Liver (tissue), 9 donors: Measurements from ENCODE around the gene FAM120C. TPM values are rescaled to one million over a fixed set of nuclear protein-coding genes. Genes with fewer than 3 reads are reported as not detected.

Source experiments
- DNase-seq: peaks from one replicate; pipeline ENCODE4 v3.0.0-alpha.2; 2017; ENCODE audit warnings: low spot score
- H3K27ac ChIP-seq, 2 donors: one replicate each; pipeline ENCODE4 v1.7.0; 2013; ENCODE audit warnings: inconsistent platforms in 2 of 2, low read length in 2 of 2, control low read depth in 1 of 2, low read depth in 1 of 2, mild to moderate bottlenecking in 1 of 2
- H3K27me3 ChIP-seq, 4 donors: one replicate each; pipeline versions ENCODE4 v1.6.1 to v1.7.0; 2013; ENCODE audit warnings: low read length in 3 of 4, inconsistent platforms in 1 of 4, mild to moderate bottlenecking in 1 of 4, moderate library complexity in 1 of 4; ENCODE audit not compliant: control insufficient read depth in 4 of 4, insufficient read depth in 4 of 4
- H3K36me3 ChIP-seq, 4 donors: one replicate each; pipeline versions ENCODE4 v1.6.1 to v1.7.0; 2013; ENCODE audit warnings: low read length in 3 of 4, mild to moderate bottlenecking in 3 of 4, low read depth in 1 of 4, moderate library complexity in 1 of 4; ENCODE audit not compliant: control insufficient read depth in 4 of 4, insufficient read depth in 3 of 4
- H3K4me1 ChIP-seq, 4 donors: one replicate each; pipeline versions ENCODE4 v1.6.1 to v1.7.0; 2013; ENCODE audit warnings: low read length in 3 of 4, mild to moderate bottlenecking in 3 of 4, moderate library complexity in 1 of 4; ENCODE audit not compliant: control insufficient read depth in 4 of 4, insufficient read depth in 4 of 4
- H3K4me3 ChIP-seq, 3 donors: one replicate each; pipeline versions ENCODE4 v1.6.1 to v1.7.0; 2013; ENCODE audit warnings: low read length in 3 of 3, control low read depth in 1 of 3, low read depth in 1 of 3, mild to moderate bottlenecking in 1 of 3
- H3K9ac ChIP-seq, 2 donors: one replicate each; pipeline ENCODE4 v1.7.0; 2013; ENCODE audit warnings: low read length in 2 of 2, mild to moderate bottlenecking in 2 of 2, moderate library complexity in 2 of 2, control low read depth in 1 of 2, low read depth in 1 of 2
- H3K9me3 ChIP-seq, 4 donors: one replicate each; pipeline versions ENCODE4 v1.6.1 to v1.7.0; 2013; ENCODE audit warnings: low read length in 3 of 4; ENCODE audit not compliant: control insufficient read depth in 4 of 4
- EGR1 ChIP-seq, 2 donors: IDR thresholded peaks; 2 replicates each; pipeline ENCODE4 v1.6.1; 2016 to 2018; ENCODE audit warnings: antibody characterized with exemption in 2 of 2, low read depth in 2 of 2
- FOXA1 ChIP-seq: IDR thresholded peaks from 2 replicates; pipeline ENCODE4 v1.6.1; 2016; ENCODE audit warnings: antibody characterized with exemption
- FOXA2 ChIP-seq: IDR thresholded peaks from 2 replicates; pipeline ENCODE4 v1.6.1; 2016; ENCODE audit warnings: antibody characterized with exemption
- GABPA ChIP-seq, 2 donors: IDR thresholded peaks in 1 of 2; conservative IDR thresholded peaks in 1 of 2; 2 replicates each; pipeline ENCODE4 v1.6.1; 2016; ENCODE audit warnings: antibody characterized with exemption in 2 of 2, mild to moderate bottlenecking in 1 of 2, moderate library complexity in 1 of 2
- HNF4A ChIP-seq, 2 donors: conservative IDR thresholded peaks; 2 replicates each; pipeline ENCODE4 v1.6.1; 2016; ENCODE audit warnings: antibody characterized with exemption in 2 of 2, mild to moderate bottlenecking in 2 of 2
- HNF4G ChIP-seq: IDR thresholded peaks from 2 replicates; pipeline ENCODE4 v1.6.1; 2016; ENCODE audit warnings: antibody characterized with exemption
- JUND ChIP-seq, 2 donors: IDR thresholded peaks; 2 replicates each; pipeline ENCODE4 v1.6.1; 2016; ENCODE audit warnings: antibody characterized with exemption in 2 of 2
- NR2F2 ChIP-seq: IDR thresholded peaks from 2 replicates; pipeline ENCODE4 v1.6.1; 2016; ENCODE audit warnings: antibody characterized with exemption
- RAD21 ChIP-seq, 2 donors: IDR thresholded peaks; 2 replicates each; pipeline ENCODE4 v1.6.1; 2016; ENCODE audit warnings: antibody characterized with exemption in 2 of 2, mild to moderate bottlenecking in 2 of 2
- RXRA ChIP-seq, 2 donors: IDR thresholded peaks; 2 replicates each; pipeline ENCODE4 v1.6.1; 2017 to 2018; ENCODE audit warnings: antibody characterized with exemption in 2 of 2, mild to moderate bottlenecking in 1 of 2
- SP1 ChIP-seq: IDR thresholded peaks from 2 replicates; pipeline ENCODE4 v1.6.1; 2018; ENCODE audit warnings: antibody characterized with exemption, mild to moderate bottlenecking
- TAF1 ChIP-seq: conservative IDR thresholded peaks from 2 replicates; pipeline ENCODE4 v1.6.1; 2016; ENCODE audit warnings: antibody characterized with exemption, mild to moderate bottlenecking
- YY1 ChIP-seq: IDR thresholded peaks from 2 replicates; pipeline ENCODE4 v1.6.1; 2016; ENCODE audit warnings: antibody characterized with exemption, mild to moderate bottlenecking
- WGBS: extraction: QIAGEN DNeasy Blood & Tissue Kit; methylation state at CpG from one replicate; pipeline ENCODE4 v1.1.7; 2013; 5-methylcytosine and 5-hydroxymethylcytosine counted together
- polyA plus RNA-seq, 2 donors: library from polyadenylated mRNA; stranded (reverse) in 1 of 2; unstranded in 1 of 2; fragments of 200-250 nt in 1 of 2; fragments of >200 nt in 1 of 2; fragmentation: Nextera tagmentation in 1 of 2; extraction: Ambion mirVana in 1 of 2; gene quantifications; one replicate each; pipeline versions ENCODE4 v1.2.1 to v1.2.3, GENCODE V29; 2013 to 2015
- total RNA-seq, 2 donors: library from RNA; depleted of rRNA; stranded (reverse); fragments of >200 nt; gene quantifications; one replicate each; pipeline ENCODE4 v1.2.3, GENCODE V29; 2014
- TF ChIP-seq, protein P1 (sequence below): IDR thresholded peaks from 2 replicates; pipeline ENCODE4 v1.6.1; 2016; ENCODE audit warnings: antibody characterized with exemption
- TF ChIP-seq, protein P2 (sequence below): IDR thresholded peaks from 2 replicates; pipeline ENCODE4 v1.6.1; 2016; ENCODE audit warnings: antibody characterized with exemption
- TF ChIP-seq, protein P3 (sequence below): fragments of 150-350 bp; IDR thresholded peaks from 2 replicates; pipeline ENCODE4 v1.5.1; 2017; ENCODE audit warnings: improper control_type of control experiment, low read depth, low read length; ENCODE audit not compliant: missing input control
- TF ChIP-seq, protein P4 (sequence below): IDR thresholded peaks from 2 replicates; pipeline ENCODE4 v1.6.1; 2016; ENCODE audit warnings: antibody characterized with exemption
- TF ChIP-seq, protein P5 (sequence below): IDR thresholded peaks from 2 replicates; pipeline ENCODE4 v1.6.1; 2016; ENCODE audit warnings: antibody characterized with exemption, mild to moderate bottlenecking
- donor health status: healthy.
- donor health status: healthy.
- donor health status: healthy.
- donor health status: healthy.
- donor health status: healthy.

Gene FAM120C
- total and polyA plus RNA-seq, 4 donors, result 1.8 to 3.7 (median 2.3) TPM

DNA sequence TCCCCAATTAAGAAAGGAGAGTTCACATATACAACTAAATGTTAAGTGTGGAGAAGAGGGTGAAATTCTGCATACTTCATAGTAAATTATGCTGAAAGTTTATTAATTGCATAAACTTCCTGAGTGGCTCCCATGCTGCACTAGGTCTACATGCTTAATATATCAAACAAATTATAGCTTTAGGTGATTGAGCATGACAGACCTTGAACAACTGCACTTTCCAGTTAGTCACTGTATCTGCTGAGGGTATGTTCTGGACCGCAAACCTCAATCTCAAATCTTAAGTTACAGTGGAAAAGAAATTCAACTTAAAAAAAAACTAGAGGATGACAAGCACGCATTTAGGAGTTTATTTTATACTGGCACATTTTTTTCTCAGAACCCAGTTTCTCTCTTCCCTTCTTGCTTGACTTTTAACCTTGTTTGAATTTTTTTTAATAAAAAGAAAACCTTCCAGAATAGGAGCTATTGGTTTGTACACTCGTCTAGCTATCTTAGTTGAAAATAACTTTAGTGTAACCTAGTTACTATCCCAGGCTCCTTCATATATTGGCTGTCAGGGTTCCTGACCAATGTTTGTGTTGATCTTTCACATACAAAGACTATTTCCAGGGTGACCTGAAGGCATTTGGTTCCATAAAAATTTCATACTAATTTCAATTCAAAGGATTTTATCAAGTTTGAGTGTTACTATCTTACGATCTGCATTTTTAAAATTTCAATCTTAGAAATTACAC is 10.2 kb upstream of the FAM120C start:
- Histone ChIP-seq H3K4me1 (no peaks in the 10 kb centered on the region), H3K36me3 (no peaks in the 10 kb centered on the region), H3K4me3 (no peak overlapping the region), H3K27me3 (no peaks in the 10 kb centered on the region), H3K9ac (no peak overlapping the region), H3K27ac (no peak overlapping the region), H3K9me3 (no peaks in the 10 kb centered on the region)
- no peak for DNase-seq
- 89% methylated on average over 4 of the region's 4 CpGs for WGBS
- TF ChIP-seq GABPA (IDR thresholded peaks at IDR 0.05 in 1 of 2, conservative IDR thresholded peaks at IDR 0.05 in 1 of 2), result no peak
- no peak for TF ChIP-seq SP1
- no peak for TF ChIP-seq EGR1 (IDR thresholded peaks at IDR 0.05; ENCODE audit: low read depth in 2 of 2)
- TF ChIP-seq, protein P1, sequence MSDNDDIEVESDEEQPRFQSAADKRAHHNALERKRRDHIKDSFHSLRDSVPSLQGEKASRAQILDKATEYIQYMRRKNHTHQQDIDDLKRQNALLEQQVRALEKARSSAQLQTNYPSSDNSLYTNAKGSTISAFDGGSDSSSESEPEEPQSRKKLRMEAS, result no peak
- TF ChIP-seq HNF4A (conservative IDR thresholded peaks at IDR 0.05), result no peak
- TF ChIP-seq, protein P2, sequence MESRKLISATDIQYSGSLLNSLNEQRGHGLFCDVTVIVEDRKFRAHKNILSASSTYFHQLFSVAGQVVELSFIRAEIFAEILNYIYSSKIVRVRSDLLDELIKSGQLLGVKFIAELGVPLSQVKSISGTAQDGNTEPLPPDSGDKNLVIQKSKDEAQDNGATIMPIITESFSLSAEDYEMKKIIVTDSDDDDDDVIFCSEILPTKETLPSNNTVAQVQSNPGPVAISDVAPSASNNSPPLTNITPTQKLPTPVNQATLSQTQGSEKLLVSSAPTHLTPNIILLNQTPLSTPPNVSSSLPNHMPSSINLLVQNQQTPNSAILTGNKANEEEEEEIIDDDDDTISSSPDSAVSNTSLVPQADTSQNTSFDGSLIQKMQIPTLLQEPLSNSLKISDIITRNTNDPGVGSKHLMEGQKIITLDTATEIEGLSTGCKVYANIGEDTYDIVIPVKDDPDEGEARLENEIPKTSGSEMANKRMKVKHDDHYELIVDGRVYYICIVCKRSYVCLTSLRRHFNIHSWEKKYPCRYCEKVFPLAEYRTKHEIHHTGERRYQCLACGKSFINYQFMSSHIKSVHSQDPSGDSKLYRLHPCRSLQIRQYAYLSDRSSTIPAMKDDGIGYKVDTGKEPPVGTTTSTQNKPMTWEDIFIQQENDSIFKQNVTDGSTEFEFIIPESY, result no peak
- no peak for TF ChIP-seq JUND (IDR thresholded peaks at IDR 0.05)
- TF ChIP-seq NR2F2, result no peak
- TF ChIP-seq, protein P3, sequence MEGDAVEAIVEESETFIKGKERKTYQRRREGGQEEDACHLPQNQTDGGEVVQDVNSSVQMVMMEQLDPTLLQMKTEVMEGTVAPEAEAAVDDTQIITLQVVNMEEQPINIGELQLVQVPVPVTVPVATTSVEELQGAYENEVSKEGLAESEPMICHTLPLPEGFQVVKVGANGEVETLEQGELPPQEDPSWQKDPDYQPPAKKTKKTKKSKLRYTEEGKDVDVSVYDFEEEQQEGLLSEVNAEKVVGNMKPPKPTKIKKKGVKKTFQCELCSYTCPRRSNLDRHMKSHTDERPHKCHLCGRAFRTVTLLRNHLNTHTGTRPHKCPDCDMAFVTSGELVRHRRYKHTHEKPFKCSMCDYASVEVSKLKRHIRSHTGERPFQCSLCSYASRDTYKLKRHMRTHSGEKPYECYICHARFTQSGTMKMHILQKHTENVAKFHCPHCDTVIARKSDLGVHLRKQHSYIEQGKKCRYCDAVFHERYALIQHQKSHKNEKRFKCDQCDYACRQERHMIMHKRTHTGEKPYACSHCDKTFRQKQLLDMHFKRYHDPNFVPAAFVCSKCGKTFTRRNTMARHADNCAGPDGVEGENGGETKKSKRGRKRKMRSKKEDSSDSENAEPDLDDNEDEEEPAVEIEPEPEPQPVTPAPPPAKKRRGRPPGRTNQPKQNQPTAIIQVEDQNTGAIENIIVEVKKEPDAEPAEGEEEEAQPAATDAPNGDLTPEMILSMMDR, result no peak
- no peak for TF ChIP-seq TAF1
- TF ChIP-seq HNF4G, result no peak

DNA sequence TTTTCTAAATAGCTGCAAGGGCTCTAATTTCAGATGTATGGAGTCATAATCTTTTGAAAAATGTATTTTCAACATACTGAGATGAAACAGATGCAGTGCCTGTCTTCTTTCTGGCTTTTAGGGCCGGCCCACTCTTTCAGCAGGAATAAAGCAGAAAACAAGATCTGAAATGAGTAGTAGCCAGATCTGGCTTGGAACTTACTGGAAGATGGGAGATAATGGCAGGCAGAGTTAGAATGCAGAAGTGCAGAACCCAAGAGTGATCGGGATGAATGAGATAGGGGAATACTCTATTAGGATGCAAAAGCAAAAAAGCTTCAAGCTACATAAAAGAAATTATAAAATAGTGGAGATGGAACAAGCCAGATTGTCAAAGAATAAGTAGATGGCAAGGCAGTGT is 1.4 kb upstream of the FAM120C start:
- Histone ChIP-seq H3K27me3 (no peaks in the 10 kb centered on the region), H3K9ac (no peak overlapping the region), H3K27ac (no peak overlapping the region), H3K36me3 (no peaks in the 10 kb centered on the region), H3K4me3 (no peak overlapping the region), H3K9me3 (no peaks in the 10 kb centered on the region), H3K4me1 (peaks cover 5 to 16% (median 13%) of the 10 kb centered on the region in 4 donors)
- DNase-seq, result no peak
- WGBS, result 88% methylated on average over 2 of the region's 2 CpGs
- no peak for TF ChIP-seq FOXA1
- TF ChIP-seq RAD21 (IDR thresholded peaks at IDR 0.05), result no peak
- no peak for TF ChIP-seq HNF4A (conservative IDR thresholded peaks at IDR 0.05)
- no peak for TF ChIP-seq TAF1
- TF ChIP-seq GABPA (IDR thresholded peaks at IDR 0.05 in 1 of 2, conservative IDR thresholded peaks at IDR 0.05 in 1 of 2), result no peak
- TF ChIP-seq, protein P4, sequence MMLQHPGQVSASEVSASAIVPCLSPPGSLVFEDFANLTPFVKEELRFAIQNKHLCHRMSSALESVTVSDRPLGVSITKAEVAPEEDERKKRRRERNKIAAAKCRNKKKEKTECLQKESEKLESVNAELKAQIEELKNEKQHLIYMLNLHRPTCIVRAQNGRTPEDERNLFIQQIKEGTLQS, result no peak
- TF ChIP-seq NR2F2, result no peak
- TF ChIP-seq, protein P2, result no peak
- TF ChIP-seq, protein P1, result no peak
- no peak for TF ChIP-seq HNF4G
- TF ChIP-seq SP1, result no peak
- TF ChIP-seq, protein P5, sequence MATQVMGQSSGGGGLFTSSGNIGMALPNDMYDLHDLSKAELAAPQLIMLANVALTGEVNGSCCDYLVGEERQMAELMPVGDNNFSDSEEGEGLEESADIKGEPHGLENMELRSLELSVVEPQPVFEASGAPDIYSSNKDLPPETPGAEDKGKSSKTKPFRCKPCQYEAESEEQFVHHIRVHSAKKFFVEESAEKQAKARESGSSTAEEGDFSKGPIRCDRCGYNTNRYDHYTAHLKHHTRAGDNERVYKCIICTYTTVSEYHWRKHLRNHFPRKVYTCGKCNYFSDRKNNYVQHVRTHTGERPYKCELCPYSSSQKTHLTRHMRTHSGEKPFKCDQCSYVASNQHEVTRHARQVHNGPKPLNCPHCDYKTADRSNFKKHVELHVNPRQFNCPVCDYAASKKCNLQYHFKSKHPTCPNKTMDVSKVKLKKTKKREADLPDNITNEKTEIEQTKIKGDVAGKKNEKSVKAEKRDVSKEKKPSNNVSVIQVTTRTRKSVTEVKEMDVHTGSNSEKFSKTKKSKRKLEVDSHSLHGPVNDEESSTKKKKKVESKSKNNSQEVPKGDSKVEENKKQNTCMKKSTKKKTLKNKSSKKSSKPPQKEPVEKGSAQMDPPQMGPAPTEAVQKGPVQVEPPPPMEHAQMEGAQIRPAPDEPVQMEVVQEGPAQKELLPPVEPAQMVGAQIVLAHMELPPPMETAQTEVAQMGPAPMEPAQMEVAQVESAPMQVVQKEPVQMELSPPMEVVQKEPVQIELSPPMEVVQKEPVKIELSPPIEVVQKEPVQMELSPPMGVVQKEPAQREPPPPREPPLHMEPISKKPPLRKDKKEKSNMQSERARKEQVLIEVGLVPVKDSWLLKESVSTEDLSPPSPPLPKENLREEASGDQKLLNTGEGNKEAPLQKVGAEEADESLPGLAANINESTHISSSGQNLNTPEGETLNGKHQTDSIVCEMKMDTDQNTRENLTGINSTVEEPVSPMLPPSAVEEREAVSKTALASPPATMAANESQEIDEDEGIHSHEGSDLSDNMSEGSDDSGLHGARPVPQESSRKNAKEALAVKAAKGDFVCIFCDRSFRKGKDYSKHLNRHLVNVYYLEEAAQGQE, result no peak
- TF ChIP-seq FOXA2, result no peak
- TF ChIP-seq YY1, result no peak
- no peak for TF ChIP-seq JUND (IDR thresholded peaks at IDR 0.05)
- TF ChIP-seq, protein P3, result no peak
- no peak for TF ChIP-seq RXRA (IDR thresholded peaks at IDR 0.05)
- no peak for TF ChIP-seq EGR1 (IDR thresholded peaks at IDR 0.05; ENCODE audit: low read depth in 2 of 2)
